Activated CD8-positive, alpha-beta memory T cell treated with anti-CD3 and anti-CD28 coated beads for 24 hours (primary cell): ENCODE measurements around the gene IRAK3.

Experiments used
- DNase-seq: peaks from one replicate; pipeline ENCODE4 v3.0.0-alpha.2; 2020

Gene IRAK3

DNA sequence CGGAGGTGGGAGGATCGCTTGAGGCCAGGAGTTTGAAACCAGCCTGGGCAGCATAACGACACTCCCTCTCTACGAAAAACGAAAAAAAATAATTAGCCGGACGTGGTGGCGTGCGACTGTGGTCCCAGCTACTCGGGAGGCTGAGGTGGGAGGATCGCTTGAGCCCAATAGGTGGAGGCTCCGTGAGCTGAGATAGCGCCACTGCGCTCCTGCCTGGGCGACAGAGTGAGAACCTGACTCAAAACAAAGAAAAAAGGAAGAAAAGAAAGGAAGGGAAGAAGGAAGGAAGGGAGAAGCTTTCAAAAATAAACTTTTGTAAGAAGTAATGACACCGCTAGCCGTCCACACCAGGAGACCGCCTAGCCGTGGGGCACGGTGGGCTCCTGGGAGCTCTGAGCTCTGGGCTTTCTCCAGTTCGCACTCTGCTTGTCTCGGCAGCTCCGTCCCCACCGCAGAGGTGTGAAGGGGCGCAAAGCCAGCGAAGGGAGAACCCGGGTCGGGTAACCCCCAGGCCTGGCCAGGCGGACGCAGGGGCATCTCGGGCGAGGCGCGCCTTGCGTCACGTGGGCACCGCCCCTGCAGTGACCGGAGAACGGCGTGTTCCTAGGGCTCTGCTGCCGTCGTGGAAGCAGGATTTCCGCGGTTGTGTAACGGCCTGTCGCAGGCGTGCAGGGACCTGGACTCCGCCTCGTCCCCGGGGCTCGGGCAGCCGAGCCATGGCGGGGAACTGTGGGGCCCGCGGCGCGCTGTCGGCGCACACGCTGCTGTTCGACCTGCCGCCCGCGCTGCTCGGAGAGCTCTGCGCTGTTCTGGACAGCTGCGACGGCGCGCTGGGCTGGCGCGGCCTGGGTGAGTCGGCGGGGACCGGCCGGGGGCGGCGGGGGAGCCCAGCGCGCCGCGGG is at the start of gene IRAK3:
IRAK3 (plus strand) TSS at position 631 of the 902 bp plus-strand sequence; CDS start at position 717, 86 bp downstream.
- DNase-seq: peak; percentile 76

GRCh38 chr12:66139328-66139727 is 49.7 kb upstream of the IRAK3 start:
- no peak for DNase-seq

DNA sequence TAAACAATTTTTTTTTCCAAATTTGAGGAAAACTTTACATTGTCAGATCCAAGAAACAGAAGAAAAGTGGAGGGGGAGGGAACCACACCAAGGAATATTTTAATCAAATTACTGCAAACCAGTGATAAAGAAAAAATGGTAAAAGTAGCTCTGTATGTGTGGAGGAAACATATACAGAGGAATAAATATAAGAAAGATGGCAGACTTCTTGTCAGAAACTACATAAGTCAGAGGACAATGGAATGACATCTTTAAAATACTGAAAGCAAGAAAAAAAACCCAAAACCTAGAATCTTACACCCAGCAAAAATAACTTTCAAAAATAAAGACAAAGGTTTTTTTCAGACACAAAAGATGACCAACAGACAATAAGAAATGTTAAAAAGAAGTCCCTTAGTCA is 48.3 kb upstream of the IRAK3 start:
- DNase-seq: no peak

DNA sequence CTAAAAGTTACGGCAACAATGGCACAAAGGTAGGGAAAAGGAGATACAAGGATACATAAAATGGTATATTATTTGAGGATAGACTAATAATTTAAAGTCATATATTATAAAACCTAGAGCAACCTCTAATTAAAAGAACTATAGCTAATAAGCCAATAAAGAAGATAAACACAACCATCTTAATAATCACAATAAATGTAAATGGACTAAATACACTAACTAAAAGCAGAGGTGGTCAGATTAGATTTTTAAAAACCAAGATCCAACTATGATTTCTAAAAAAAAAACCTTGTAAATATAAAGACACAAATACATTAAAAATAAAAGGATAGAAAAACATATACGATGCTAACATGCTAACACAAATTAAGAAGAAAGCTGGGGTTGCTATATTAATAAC is 47.7 kb upstream of the IRAK3 start:
- no peak for DNase-seq

GRCh38 chr12:66142826-66143225 is 46.2 kb upstream of the IRAK3 start:
- DNase-seq: no peak

DNA sequence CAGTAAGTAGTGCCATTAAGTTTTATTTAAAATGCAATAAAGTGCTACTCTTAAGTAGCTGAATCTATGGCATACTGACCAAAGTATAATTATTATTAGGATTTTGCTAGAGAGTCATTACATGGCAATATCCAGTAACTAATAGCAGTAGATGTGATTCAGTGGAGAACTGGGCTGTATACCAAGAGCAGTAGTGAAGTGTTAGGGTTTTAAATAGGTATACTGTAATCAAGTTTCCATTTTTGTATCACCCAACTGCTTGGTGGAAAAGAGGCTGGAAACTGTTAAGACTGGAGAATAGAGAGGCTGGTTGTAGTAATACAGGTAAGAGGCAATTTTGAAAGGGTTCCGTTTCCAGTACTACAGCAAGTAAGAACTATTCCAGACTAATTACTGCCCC is 45.1 kb upstream of the IRAK3 start:
- no peak for DNase-seq

DNA sequence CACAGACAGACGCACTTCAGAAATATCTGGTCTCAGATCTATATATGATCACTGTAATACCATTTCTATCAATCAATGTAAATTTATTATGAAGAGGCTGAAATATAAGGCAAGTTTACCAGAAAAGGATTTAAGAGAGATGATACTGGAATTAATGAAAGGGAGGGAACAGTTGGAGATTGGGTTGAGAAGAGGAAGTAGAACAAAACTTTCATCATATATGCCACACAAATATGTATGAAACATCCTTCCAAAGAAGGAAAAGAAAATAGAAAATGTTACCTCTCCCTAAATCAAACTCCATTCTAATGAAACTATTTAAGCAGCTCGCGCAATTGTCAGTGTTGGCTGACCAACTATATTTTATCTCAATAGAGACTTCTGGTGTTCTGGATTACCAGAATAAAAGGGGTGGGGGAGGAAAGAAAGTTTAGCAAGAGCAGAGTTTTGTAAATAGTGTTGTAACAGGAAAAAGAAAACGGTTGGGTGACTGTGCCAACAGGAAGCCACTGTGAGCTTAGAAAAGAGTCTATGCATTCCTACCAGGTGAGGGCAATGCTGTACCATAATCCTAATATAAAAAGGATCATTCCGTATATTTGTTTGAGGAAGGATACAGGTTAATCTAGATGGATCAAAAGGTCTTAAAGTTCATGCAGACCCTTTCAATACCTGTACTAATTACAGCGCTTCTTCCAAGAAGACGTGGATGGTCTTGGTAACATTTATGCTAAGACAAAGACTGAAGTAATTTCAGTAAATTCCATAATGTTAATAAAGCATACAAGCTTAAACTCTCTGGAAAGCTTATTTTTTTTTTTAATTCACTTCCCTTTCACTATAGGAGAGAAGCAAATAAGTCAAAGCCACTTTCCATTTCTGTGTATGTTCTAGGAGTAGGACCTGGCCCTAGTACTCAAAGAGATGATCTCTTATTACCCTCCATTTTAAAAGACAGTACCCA is 43.9 kb upstream of the IRAK3 start:
- DNase-seq: no peak

- DNase-seq: no peak
These were observed 39.2 kb upstream of the IRAK3 start for GRCh38 chr12:66149702-66150398.

DNA sequence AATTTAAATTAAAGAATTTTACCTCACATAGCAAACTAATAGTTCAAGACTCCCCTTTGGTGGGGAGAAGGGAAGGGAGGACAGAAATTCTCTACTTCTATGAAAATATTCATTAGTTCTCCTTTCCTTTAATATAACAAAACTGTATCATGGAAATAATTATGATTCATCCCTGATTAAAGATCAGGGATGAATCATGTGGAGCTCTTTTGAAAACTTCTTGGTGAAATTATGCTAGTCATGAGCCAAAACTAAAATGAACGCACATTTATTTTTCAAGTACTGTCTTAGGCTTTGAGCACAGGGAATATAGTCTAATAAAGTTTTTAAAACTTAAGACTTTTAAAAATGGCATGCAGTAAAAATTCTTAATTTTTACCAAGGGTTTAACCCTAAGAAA is 36.3 kb upstream of the IRAK3 start:
- DNase-seq: no peak

DNA sequence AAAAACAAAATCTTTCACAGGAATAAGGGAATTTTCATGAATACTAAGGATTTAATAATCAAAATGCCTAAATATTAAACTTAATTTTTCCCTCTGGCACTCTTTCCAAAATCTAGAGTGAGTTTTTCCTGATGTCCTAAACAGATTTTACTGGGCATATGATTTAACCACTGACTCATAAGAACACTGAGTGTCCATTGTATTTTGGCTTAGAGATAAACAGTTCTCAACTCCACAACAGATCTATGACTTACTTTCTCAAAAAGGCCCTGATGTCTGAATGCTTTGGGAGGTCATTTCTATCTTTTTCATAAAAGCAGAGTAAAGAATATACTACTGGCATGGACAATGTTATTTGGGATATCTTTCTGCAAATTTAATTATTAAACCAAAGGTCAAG is 34.2 kb upstream of the IRAK3 start:
- DNase-seq: no peak

GRCh38 chr12:66156654-66157053 is 32.4 kb upstream of the IRAK3 start:
- no peak for DNase-seq

- DNase-seq: no peak
These were observed 29.9 kb upstream of the IRAK3 start for GRCh38 chr12:66159123-66159522.

DNA sequence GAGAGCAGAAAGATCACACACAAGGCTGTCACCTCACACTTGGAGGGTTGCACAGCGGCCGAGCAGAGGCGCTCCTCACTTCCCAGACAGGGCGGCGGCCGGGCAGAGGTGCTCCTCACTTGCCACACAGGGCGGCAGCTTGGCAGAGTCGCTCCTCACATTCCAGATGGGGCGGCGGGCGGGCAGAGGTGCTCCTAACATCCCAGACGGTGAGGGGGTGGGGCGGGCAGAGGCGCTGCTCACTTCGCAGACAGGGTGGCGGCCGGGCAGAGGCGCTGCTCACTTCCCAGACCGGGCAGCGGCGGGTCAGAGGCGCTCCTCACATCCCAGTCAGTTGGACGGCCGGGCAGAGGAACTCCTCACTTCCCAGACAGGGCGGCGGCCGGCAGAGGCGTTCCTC is 28.3 kb upstream of the IRAK3 start:
- no peak for DNase-seq

DNA sequence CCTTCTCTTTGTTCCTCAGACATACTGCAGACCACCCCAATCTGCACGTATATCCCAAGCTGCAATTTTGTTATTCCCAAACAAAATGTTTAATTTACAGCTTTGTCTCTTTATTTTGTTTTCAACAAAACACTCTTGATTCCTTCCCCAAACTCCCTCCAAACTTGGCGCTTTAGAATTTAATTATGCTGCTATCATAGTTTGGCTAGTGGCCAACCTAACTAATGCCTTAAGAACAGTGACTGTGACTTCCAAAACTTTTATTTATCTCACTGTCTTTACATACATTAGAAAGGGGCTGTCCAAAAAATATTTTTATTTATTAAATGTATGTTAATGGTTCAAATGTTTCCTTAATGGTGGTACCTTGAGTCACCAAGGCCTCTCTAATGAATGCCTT is 26.3 kb upstream of the IRAK3 start:
- no peak for DNase-seq

GRCh38 chr12:66163289-66163688 is 25.7 kb upstream of the IRAK3 start:
- DNase-seq: no peak

GRCh38 chr12:66164349-66164821 is 24.6 kb upstream of the IRAK3 start:
- DNase-seq: no peak

DNA sequence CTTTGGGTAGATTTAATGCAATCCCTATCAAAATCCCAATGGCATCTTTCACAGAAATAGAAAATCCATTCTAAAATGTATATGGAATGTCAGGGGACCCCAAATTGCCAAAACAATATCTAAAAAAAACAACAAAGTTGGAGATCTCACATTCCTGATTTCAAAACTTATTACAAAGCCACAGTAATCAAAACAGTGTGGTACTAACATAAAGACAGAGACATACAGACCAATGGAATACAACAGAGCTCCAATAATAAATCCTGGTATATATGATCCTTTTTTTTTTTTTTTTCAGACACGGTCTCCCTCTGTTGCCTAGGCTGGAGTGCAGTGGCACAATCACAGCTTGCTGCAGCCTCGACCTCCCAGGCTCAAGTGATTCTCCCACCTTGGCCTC is 23.9 kb upstream of the IRAK3 start:
- DNase-seq: no peak

DNA sequence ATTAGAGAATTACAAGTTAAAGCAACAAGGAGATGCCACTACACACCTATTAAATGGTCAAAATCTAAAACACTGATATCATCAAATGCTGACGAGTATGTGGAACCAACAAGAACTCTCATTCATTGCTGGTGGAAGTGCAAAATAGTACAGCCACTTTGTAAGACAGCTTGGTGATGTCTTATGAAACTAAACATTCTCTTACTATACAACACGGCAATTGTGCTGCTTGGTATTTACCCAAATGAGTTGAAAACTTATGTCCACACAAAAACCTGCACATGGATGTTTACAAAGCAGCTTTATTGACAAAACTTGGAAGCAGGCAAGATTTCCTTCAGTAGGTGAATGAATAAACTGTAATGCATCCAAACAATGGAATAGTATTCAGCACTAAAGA is 22.5 kb upstream of the IRAK3 start:
- no peak for DNase-seq

DNA sequence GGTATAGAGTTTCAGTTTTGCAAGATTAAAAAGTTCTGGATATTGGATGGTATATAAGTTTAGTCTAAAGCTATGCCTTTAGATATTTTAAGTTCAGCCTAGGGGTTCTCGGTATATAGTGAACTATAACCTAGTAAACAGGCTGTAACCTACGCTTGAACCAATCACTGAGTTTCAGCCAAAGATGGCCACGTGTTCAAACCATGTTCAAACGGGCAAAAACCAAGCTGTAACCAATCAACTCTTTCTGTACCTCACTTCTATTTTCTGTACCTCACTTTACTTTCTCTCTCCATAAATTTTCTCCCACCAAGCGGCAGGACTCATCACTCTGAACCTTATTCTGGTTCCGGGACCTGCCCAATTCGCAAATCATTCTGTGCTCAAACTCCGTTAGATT is 20.6 kb upstream of the IRAK3 start:
- no peak for DNase-seq

GRCh38 chr12:66169221-66170170 is 19.5 kb upstream of the IRAK3 start, which contains the start of gene TMBIM4:
TMBIM4 (minus strand) TSS chr12:66169996; CDS start chr12:66169951, 45 bp downstream.
- DNase-seq: peak; percentile 94

GRCh38 chr12:66170606-66171005 is 18.4 kb upstream of the IRAK3 start:
- DNase-seq: no peak
